Osteocyte (in vitro differentiated cells): ENCODE results near the gene GRAMD4. TPM values are rescaled to one million over a fixed set of nuclear protein-coding genes. Genes with fewer than 3 reads are reported as not detected.

Experiments used
- DNase-seq: peaks from one replicate; pipeline ENCODE4 v3.0.0; 2021; ENCODE audit warnings: mixed read lengths; ENCODE audit not compliant: unreplicated experiment; ENCODE audit errors: extremely low spot score
- H3K27ac Mint-ChIP-seq: one replicate; pipeline ENCODE4 v1.8.0; 2021; ENCODE audit warnings: mild to moderate bottlenecking, mixed read lengths; ENCODE audit not compliant: unreplicated experiment
- H3K27me3 Mint-ChIP-seq: one replicate; pipeline ENCODE4 v1.8.0; 2021; ENCODE audit warnings: mixed read lengths; ENCODE audit not compliant: unreplicated experiment
- H3K36me3 Mint-ChIP-seq: one replicate; pipeline ENCODE4 v1.8.0; 2021; ENCODE audit warnings: mixed read lengths; ENCODE audit not compliant: unreplicated experiment
- H3K4me1 Mint-ChIP-seq: one replicate; pipeline ENCODE4 v1.8.0; 2021; ENCODE audit warnings: mixed read lengths; ENCODE audit not compliant: unreplicated experiment
- H3K4me3 Mint-ChIP-seq: one replicate; pipeline ENCODE4 v1.8.0; 2021; ENCODE audit warnings: mild to moderate bottlenecking, moderate library complexity, mixed read lengths; ENCODE audit not compliant: unreplicated experiment
- H3K9me3 Mint-ChIP-seq: one replicate; pipeline ENCODE4 v1.8.0; 2021; ENCODE audit warnings: mixed read lengths; ENCODE audit not compliant: unreplicated experiment
- CTCF ChIP-seq: fragments of 200-600 bp; sonication (generic); IDR thresholded peaks from 2 replicates; pipeline ENCODE4 v1.5.0; 2021; ENCODE audit warnings: antibody characterized with exemption, mild to moderate bottlenecking, moderate library complexity
- total RNA-seq: library from RNA; stranded (reverse); gene quantifications from 2 replicates; pipeline ENCODE4 v1.2.1, GENCODE V29; 2021

GRAMD4 gene
- total RNA-seq, 1 donor from 2014 or later, result 37.4 TPM

DNA sequence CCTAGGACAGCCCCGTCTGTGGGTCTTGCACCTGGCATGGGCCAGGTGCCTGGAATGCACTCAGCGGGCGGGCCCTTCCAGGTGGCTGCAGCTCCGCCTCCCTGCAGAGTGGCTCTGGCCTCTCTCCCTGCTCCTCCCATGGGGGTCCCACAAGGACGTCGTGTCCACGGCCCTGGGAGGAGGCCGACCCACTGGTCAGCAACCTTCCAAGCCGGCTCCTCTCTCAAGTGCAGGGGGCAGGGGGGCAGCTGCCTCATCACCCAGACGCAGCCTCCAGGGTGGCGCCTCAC lies 76.0 kb downstream of the GRAMD4 start:
- Mint-ChIP-seq H3K4me3 (no peak overlapping the region), H3K27me3 (no peaks in the 10 kb centered on the region), H3K27ac (no peak overlapping the region), H3K4me1 (no peaks in the 10 kb centered on the region), H3K9me3 (no peaks in the 10 kb centered on the region), H3K36me3 (peaks cover 35% of the 10 kb centered on the region)
- no peak for TF ChIP-seq CTCF
- DNase-seq, result no peak

- H3K9me3 Mint-ChIP-seq, result no peaks in the 10 kb centered on the region
- DNase-seq, result no peak
- H3K27me3 Mint-ChIP-seq, result no peaks in the 10 kb centered on the region
- no peak overlapping the region for H3K27ac Mint-ChIP-seq
- no peak for TF ChIP-seq CTCF
- peaks cover 32% of the 10 kb centered on the region for H3K36me3 Mint-ChIP-seq
- no peaks in the 10 kb centered on the region for H3K4me1 Mint-ChIP-seq
- H3K4me3 Mint-ChIP-seq, result no peak overlapping the region
These were observed 76.4 kb downstream of the GRAMD4 start for GRCh38 chr22:46696614-46697013.

DNA sequence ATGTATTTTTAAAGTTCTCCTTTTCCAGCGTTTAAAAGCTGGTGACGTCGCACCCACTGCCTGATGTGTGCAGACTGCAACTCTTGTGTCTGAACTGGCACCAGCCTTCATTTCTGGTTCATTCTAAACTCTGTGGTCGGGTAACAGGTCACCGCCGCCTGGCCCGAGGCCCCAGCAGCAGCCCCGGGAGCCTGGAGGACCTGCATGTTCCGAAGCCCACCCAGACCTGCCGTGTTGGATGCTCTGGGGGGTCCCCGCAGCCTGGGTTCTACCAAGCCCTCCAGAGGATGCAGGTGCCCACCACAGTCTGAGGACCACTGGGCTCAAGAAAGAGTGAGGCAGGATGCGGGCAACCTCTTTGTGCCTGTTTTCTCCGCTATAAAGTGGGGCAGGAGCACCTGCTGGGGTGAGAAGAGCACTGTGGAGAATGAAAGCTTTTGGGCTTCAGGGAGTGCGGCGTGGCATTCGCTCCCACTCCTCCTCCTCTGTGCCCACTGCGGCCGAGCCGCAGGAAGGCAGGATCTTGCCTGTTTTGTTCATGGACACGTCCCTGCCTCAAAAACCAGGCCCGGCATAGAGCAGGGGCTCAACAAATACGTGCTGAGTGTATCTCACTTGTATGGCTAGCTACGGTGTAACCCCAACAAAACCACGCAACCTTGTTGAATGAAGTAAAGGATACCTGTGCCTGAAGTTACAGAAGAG lies 77.8 kb downstream of the GRAMD4 start:
- Mint-ChIP-seq H3K27ac (no peak overlapping the region), H3K4me1 (no peaks in the 10 kb centered on the region), H3K36me3 (peaks cover 32% of the 10 kb centered on the region), H3K9me3 (no peaks in the 10 kb centered on the region), H3K4me3 (no peak overlapping the region), H3K27me3 (no peaks in the 10 kb centered on the region)
- no peak for TF ChIP-seq CTCF
- DNase-seq, result no peak

- Mint-ChIP-seq H3K9me3 (no peaks in the 10 kb centered on the region), H3K4me1 (no peaks in the 10 kb centered on the region), H3K27ac (no peak overlapping the region), H3K4me3 (no peak overlapping the region), H3K36me3 (peaks cover 34% of the 10 kb centered on the region), H3K27me3 (no peaks in the 10 kb centered on the region)
- no peak for TF ChIP-seq CTCF
- no peak for DNase-seq
These were observed 78.9 kb downstream of the GRAMD4 start for GRCh38 chr22:46699091-46699490.

GRCh38 chr22:46701262-46701661 lies 81.1 kb downstream of the GRAMD4 start:
- H3K9me3 Mint-ChIP-seq, result no peaks in the 10 kb centered on the region
- H3K27ac Mint-ChIP-seq, result no peak overlapping the region
- no peaks in the 10 kb centered on the region for H3K27me3 Mint-ChIP-seq
- H3K4me3 Mint-ChIP-seq, result no peak overlapping the region
- no peak for DNase-seq
- H3K4me1 Mint-ChIP-seq, result no peaks in the 10 kb centered on the region
- H3K36me3 Mint-ChIP-seq, result peaks cover 44% of the 10 kb centered on the region
- no peak for TF ChIP-seq CTCF
